ENCODE results near the gene CHRM5. TPM values are rescaled to one million over a fixed set of nuclear protein-coding genes. Genes with fewer than 3 reads are reported as not detected.

CHRM5 gene
- total and polyA plus RNA-seq, 9 of the 15 experiments (the other 6 are each of a cell fraction or from before 2014, with no cell fraction given): not detected

DNA sequence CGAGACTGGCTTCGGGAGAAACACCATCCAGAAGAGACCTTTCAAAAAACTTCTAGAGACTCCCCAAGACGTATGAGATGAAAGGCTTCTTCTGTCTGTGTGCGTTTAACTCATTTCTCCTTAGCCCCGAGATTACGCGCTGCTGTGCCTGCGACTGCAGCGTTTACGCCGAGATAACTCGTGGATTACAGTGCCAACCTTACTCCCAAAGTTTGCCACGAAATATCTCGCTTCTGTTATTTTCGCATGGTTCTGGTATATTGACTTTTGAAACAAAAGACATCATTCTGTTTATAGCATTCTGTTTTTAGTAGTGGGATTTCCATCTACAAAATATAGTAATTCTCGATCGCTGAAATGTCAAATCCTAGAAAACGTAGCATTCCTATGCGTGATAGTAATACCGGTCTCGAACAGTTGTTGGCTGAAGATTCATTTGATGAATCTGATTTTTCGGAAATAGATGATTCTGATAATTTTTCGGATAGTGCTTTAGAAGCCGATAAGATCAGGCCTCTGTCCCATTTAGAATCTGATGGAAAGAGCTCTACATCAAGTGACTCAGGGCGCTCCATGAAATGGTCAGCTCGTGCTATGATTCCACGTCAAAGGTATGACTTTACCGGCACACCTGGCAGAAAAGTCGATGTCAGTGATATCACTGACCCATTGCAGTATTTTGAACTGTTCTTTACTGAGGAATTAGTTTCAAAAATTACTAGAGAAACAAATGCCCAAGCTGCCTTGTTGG is 134.1 kb downstream of the CHRM5 start (continued):
- peak; percentile 22; the same call in 1 of the 2 replicates for TF ChIP-seq DPF2 (IDR thresholded peaks at IDR 0.05)
- peak; percentile 64 for TF ChIP-seq L3MBTL2 (IDR thresholded peaks at IDR 0.05)
- TF ChIP-seq FOXA1 (IDR thresholded peaks at IDR 0.05; ENCODE audit: borderline replicate concordance): no peak
- TF ChIP-seq PHF21A (IDR thresholded peaks at IDR 0.05; ENCODE audit: borderline replicate concordance, low read depth): peak; percentile 80; the same call in 1 of the 2 replicates
- TF ChIP-seq ETV5 (CRISPR knock-in tag; IDR thresholded peaks at IDR 0.05; ENCODE audit: low read depth): no peak
- 0 out of 4 replicates have a peak, but pooled peaks of 1 of the 2 experiments have one; percentile 80 for TF ChIP-seq KDM4B (IDR thresholded peaks at IDR 0.05; ENCODE audit: borderline replicate concordance in 2 of 2, low read depth in 1 of 2)
- TF ChIP-seq PTBP1 (IDR thresholded peaks at IDR 0.05; ENCODE audit: low read depth, low read length): peak; percentile 99
- TF ChIP-seq HNRNPLL (IDR thresholded peaks at IDR 0.05; ENCODE audit: low read depth, low read length, poor library complexity, severe bottlenecking): no peak

DNA sequence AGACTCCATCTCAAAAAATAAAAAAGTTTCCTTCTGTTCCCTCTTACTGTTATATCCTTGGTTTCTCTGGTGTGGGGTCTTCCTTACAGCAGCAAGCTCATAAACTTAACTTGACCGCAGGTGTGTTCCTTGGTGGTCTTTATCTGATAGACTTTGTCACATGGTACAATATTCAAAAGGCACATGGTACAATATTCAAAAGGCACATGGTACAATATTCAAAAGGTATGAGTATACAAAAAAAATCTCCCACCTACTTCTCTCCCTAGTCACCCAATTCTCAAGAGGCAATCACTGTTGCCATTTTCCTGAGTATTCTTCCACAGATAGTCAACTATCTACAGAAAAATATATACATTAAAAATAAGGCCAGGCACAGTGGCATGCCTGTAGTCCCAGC is 138.1 kb downstream of the CHRM5 start:
- ChIA-PET POLR2A (no interaction called here), CTCF (ENCODE audit: low intra/inter-chr PET ratio) (no interaction called here)
- ATAC-seq (no peak), DNase-seq (ENCODE audit: extremely low read depth in 1 of 4, low spot score in 3 of 4) (no peak), FAIRE-seq (no peak)
- H3K9me1 ChIP-seq (ENCODE audit: control insufficient read depth, insufficient read depth, low read length): no peaks in the 10 kb centered on the region
- in situ Hi-C loops (cut with MboI): no loop called here
- no peak overlapping the region for H2AFZ ChIP-seq (ENCODE audit: low read depth, low read length)
- BruUV-seq (replicated peaks): no TSS peak
- no peaks in the 10 kb centered on the region for H4K20me1 ChIP-seq (replicated peaks; ENCODE audit: control insufficient read depth, insufficient read depth, low read length)
- H3K79me2 ChIP-seq (ENCODE audit: control insufficient read depth, insufficient read depth, low read length): peaks cover 14% of the 10 kb centered on the region
- peaks cover 10% of the 10 kb centered on the region; the same call in 2 of the 3 replicates for H3K36me3 ChIP-seq (ENCODE audit: control insufficient read depth, insufficient read depth, low read length)
- intact Hi-C loops (cut with micrococcal nuclease): no loop called here
- WGBS (ENCODE audit: insufficient coverage, low coverage, missing lambda C conversion rate): 73% methylated on average over 1 of the region's 1 CpG
- no peaks in the 10 kb centered on the region for H3K27me3 ChIP-seq (ENCODE audit: control insufficient read depth in 2 of 2, insufficient read depth in 2 of 2, low read length in 2 of 2)
- H3K9me3 ChIP-seq (replicated peaks; ENCODE audit: control insufficient read depth, insufficient read depth, low read depth, low read length): no peaks in the 10 kb centered on the region; the same call in 1 of the 2 replicates
- H3K4me2 ChIP-seq (ENCODE audit: insufficient read depth, low read length): no peak overlapping the region
- H3K4me1 ChIP-seq (replicated peaks in 1 of 2; ENCODE audit: control insufficient read depth in 2 of 2, insufficient read depth in 2 of 2, low read length in 2 of 2): peaks cover 0 to 3% of the 10 kb centered on the region in 2 experiments; a peak in 1 of 5 replicates
- no peak overlapping the region for H3K9ac ChIP-seq (ENCODE audit: insufficient read depth in 1 of 2, low read depth in 2 of 2, low read length in 2 of 2)
- no peak overlapping the region for H3K27ac ChIP-seq (ENCODE audit: extremely low read depth, low read depth, low read length)
- H3K4me3 ChIP-seq: no peak overlapping the region
- TF ChIP-seq CXXC5 (CRISPR knock-in tag; IDR thresholded peaks at IDR 0.05) (no peak), RBM39 (optimal IDR thresholded peaks at IDR 0.05; ENCODE audit: low read depth, low read length) (no peak), NFIC (IDR thresholded peaks at IDR 0.05) (no peak), MCM2 (IDR thresholded peaks at IDR 0.05; ENCODE audit: low read depth) (no peak), STAT5B (CRISPR knock-in tag; IDR thresholded peaks at IDR 0.05) (no peak), TSC22D4 (tag; IDR thresholded peaks at IDR 0.05) (no peak), TAL1 (IDR thresholded peaks at IDR 0.05) (no peak), ZNF778 (CRISPR knock-in tag; IDR thresholded peaks at IDR 0.05) (no peak), PYGO2 (tag; IDR thresholded peaks at IDR 0.05) (no peak), ZNF586 (CRISPR knock-in tag; conservative IDR thresholded peaks at IDR 0.05) (no peak), ZNF224 (CRISPR knock-in tag; IDR thresholded peaks at IDR 0.05) (no peak), DPF2 (IDR thresholded peaks at IDR 0.05) (no peak), ZNF668 (CRISPR knock-in tag; IDR thresholded peaks at IDR 0.05) (no peak), MXI1 (IDR thresholded peaks at IDR 0.05; ENCODE audit: low read depth, low read length) (no peak), MTA1 (IDR thresholded peaks at IDR 0.05; ENCODE audit: borderline replicate concordance) (no peak), ZNF512 (tag; IDR thresholded peaks at IDR 0.05) (no peak)

All from K562 (cell line).